OCI-LY7 (cell line): Measurements from ENCODE around the gene STK31.
"Not testable (repeated sequence)": the region's sequence is repeated elsewhere in the genome, so short reads cannot be mapped to it uniquely, and the experiment has no call there.

Source experiments
- EZH2phosphoT487 ChIP-seq: fragments of 200-600 bp; sonication (generic); IDR thresholded peaks from 2 replicates; pipeline ENCODE4 v1.6.1; 2018; ENCODE audit warnings: low read depth, borderline replicate concordance, mild to moderate bottlenecking, mixed run types, antibody characterized with exemption, low read length, moderate library complexity, mixed read lengths
- TF ChIP-seq, protein P1 (sequence below): fragments of 200-600 bp; sonication (generic); conservative IDR thresholded peaks from 2 replicates; pipeline ENCODE4 v1.5.1; 2014; ENCODE audit warnings: mild to moderate bottlenecking, antibody characterized with exemption, low read length, moderate library complexity, mixed read lengths

DNA sequence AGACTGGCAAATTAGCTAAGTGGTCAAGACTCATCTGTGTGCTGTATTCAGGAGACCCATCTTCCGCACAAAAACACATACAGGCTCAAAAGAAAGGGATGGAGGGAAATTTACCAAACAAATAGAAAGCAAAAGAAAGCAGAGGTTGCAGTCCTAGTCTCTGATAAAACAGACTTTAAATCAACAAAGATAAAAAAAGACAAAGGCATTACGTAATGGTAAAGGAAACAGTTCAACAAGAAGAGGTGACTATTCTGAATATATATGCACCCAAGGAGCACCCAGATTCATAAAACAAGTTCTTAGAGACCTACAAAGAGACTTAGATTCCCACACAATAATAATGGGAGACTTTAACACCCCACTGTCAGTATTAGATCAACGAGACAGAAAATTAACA is 48.8 kb downstream of the STK31 start:
- TF ChIP-seq, protein P1, sequence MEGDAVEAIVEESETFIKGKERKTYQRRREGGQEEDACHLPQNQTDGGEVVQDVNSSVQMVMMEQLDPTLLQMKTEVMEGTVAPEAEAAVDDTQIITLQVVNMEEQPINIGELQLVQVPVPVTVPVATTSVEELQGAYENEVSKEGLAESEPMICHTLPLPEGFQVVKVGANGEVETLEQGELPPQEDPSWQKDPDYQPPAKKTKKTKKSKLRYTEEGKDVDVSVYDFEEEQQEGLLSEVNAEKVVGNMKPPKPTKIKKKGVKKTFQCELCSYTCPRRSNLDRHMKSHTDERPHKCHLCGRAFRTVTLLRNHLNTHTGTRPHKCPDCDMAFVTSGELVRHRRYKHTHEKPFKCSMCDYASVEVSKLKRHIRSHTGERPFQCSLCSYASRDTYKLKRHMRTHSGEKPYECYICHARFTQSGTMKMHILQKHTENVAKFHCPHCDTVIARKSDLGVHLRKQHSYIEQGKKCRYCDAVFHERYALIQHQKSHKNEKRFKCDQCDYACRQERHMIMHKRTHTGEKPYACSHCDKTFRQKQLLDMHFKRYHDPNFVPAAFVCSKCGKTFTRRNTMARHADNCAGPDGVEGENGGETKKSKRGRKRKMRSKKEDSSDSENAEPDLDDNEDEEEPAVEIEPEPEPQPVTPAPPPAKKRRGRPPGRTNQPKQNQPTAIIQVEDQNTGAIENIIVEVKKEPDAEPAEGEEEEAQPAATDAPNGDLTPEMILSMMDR, result not testable (repeated sequence)
- not testable (repeated sequence) for TF ChIP-seq EZH2phosphoT487
